PC-3 (cell line): Measurements from ENCODE around the gene FPGS. TPM values are rescaled to one million over a fixed set of nuclear protein-coding genes. Genes with fewer than 3 reads are reported as not detected.

ENCODE experiments used
- ATAC-seq: fragments of 200-7000 bp; cut with Tn5 transposase; 2 replicates; pipeline ENCODE4 v1.9.1; 2020; ENCODE audit warnings: mild to moderate bottlenecking, moderate library complexity
- BruUV-seq: library from RNA; stranded (reverse); fragments of 400-500 nt; replicated peaks from 2 replicates; lab custom pipeline; 2021; lab: Mats Ljungman, UMichigan
- CTCF ChIA-PET: fragments of 300-600 bp; sonication (Branson Sonifier 250); formaldehyde crosslinking; loops from one replicate; lab custom pipeline; 2022; ENCODE audit warnings: antibody characterized with exemption; lab: Charles Lee
- POLR2A ChIA-PET: fragments of 300-600 bp; sonication (Branson Sonifier 250); formaldehyde crosslinking; loops from one replicate; lab custom pipeline; 2022; ENCODE audit warnings: antibody characterized with exemption; ENCODE audit not compliant: unreplicated experiment; lab: Charles Lee
- DNase-seq: peaks from one replicate; pipeline ENCODE4 v3.0.0-alpha.2; 2015
- H2AFZ ChIP-seq: fragments of 300-600 bp; sonication (generic); 2 replicates; pipeline ENCODE4 v1.6.0; 2016; ENCODE audit warnings: antibody characterized with exemption, low read length
- H3F3A ChIP-seq: fragments of 300-600 bp; sonication (generic); one replicate; pipeline ENCODE4 v1.6.0; 2017; ENCODE audit warnings: antibody characterized with exemption, low read length, control low read depth, mild to moderate bottlenecking; ENCODE audit not compliant: unreplicated experiment
- H3K27ac ChIP-seq: fragments of 300-600 bp; sonication (generic); 2 replicates; pipeline ENCODE4 v1.5.1; 2016; ENCODE audit warnings: mild to moderate bottlenecking, low read length
- H3K27me3 ChIP-seq: fragments of 300-600 bp; sonication (generic); 2 replicates; pipeline ENCODE4 v1.6.1; 2016; ENCODE audit warnings: low read length, mixed read lengths
- H3K36me3 ChIP-seq: fragments of 300-600 bp; sonication (generic); 2 replicates; pipeline ENCODE4 v1.6.1; 2016; ENCODE audit warnings: low read depth, mixed run types, low read length, mixed read lengths
- H3K4me1 ChIP-seq: fragments of 300-600 bp; sonication (generic); 2 replicates; pipeline ENCODE4 v1.5.1; 2016; ENCODE audit warnings: low read length; ENCODE audit not compliant: insufficient read depth
- H3K4me2 ChIP-seq: fragments of 300-600 bp; sonication (generic); 2 replicates; pipeline ENCODE4 v1.6.0; 2016; ENCODE audit warnings: low read length
- H3K4me3 ChIP-seq: fragments of 300-600 bp; sonication (generic); 2 replicates; pipeline ENCODE4 v1.5.1; 2016; ENCODE audit warnings: mild to moderate bottlenecking, low read length, mixed read lengths
- H3K79me2 ChIP-seq: fragments of 300-600 bp; sonication (generic); 2 replicates; pipeline ENCODE4 v1.6.1; 2017; ENCODE audit warnings: low read length, mixed read lengths
- H3K9ac ChIP-seq: fragments of 300-600 bp; sonication (generic); 2 replicates; pipeline ENCODE4 v1.6.0; 2016; ENCODE audit warnings: mild to moderate bottlenecking, low read length
- H3K9me2 ChIP-seq: fragments of 300-600 bp; sonication (generic); replicated peaks from 2 replicates; pipeline ENCODE4 v1.6.1; 2016; ENCODE audit warnings: mixed run types, low read length, mixed read lengths
- H3K9me3 ChIP-seq: fragments of 300-600 bp; sonication (generic); 2 replicates; pipeline ENCODE4 v1.6.1; 2016; ENCODE audit warnings: low read length, mixed read lengths
- H4K20me1 ChIP-seq: fragments of 300-600 bp; sonication (generic); 2 replicates; pipeline ENCODE4 v1.6.1; 2016; ENCODE audit warnings: low read length, mixed read lengths
- CTCF ChIP-seq: fragments of 300-600 bp; sonication (generic); conservative IDR thresholded peaks from 2 replicates; pipeline ENCODE4 v1.5.1; 2017; ENCODE audit warnings: antibody characterized with exemption, low read depth, mild to moderate bottlenecking, low read length
- EZH2 ChIP-seq: fragments of 300-600 bp; sonication (generic); IDR thresholded peaks from one replicate; pipeline ENCODE4 v1.6.1; 2017; ENCODE audit warnings: antibody characterized with exemption, mild to moderate bottlenecking, low read length; ENCODE audit not compliant: unreplicated experiment
- EZH2phosphoT487 ChIP-seq: fragments of 300-600 bp; sonication (generic); IDR thresholded peaks from 2 replicates; pipeline ENCODE4 v1.6.1; 2018; ENCODE audit warnings: mild to moderate bottlenecking, antibody characterized with exemption, low read length, borderline replicate concordance
- intact Hi-C: fragments of 100-400 bp; cut with micrococcal nuclease; formaldehyde crosslinking; loops from 2 replicates; pipeline ENCODE4 v1.9.0; 2023
- total RNA-seq: library from RNA; depleted of rRNA; stranded (reverse); fragments of >200 nt; gene quantifications from 2 replicates; pipeline ENCODE4 v1.2.3, GENCODE V29; 2014

FPGS gene
- total RNA-seq, 1 experiment from 2014 or later, result 78.5 TPM

- no peaks in the 10 kb centered on the region for H3K27me3 ChIP-seq
- no peaks in the 10 kb centered on the region for H3F3A ChIP-seq
- intact Hi-C loops, result no loop called here
- DNase-seq, result no peak
- ATAC-seq, result no peak
- H3K9me2 ChIP-seq, result no peaks in the 10 kb centered on the region
- no peaks in the 10 kb centered on the region for H4K20me1 ChIP-seq
- TF ChIP-seq EZH2, result no peak
- no peak for TF ChIP-seq CTCF
- no peak for TF ChIP-seq EZH2phosphoT487
- H3K27ac ChIP-seq, result no peak overlapping the region
- POLR2A ChIA-PET, result no interaction called here
- BruUV-seq, result no TSS peak
- H3K36me3 ChIP-seq, result no peaks in the 10 kb centered on the region
- CTCF ChIA-PET, result no interaction called here
- H3K4me2 ChIP-seq, result no peak overlapping the region
- no peaks in the 10 kb centered on the region for H3K9me3 ChIP-seq
- no peaks in the 10 kb centered on the region for H3K79me2 ChIP-seq
- no peak overlapping the region for H3K4me3 ChIP-seq
- H2AFZ ChIP-seq, result no peak overlapping the region
- H3K9ac ChIP-seq, result no peak overlapping the region
- H3K4me1 ChIP-seq, result no peaks in the 10 kb centered on the region
Observed at GRCh38 chr9:127858041-127858512, 55.4 kb downstream of the FPGS start.

GRCh38 chr9:127860260-127860659 lies 57.6 kb downstream of the FPGS start:
- intact Hi-C loops, result no loop called here
- POLR2A ChIA-PET, result no interaction called here
- Histone ChIP-seq H3K9me3 (no peaks in the 10 kb centered on the region), H4K20me1 (no peaks in the 10 kb centered on the region), H2AFZ (no peak overlapping the region), H3K9ac (no peak overlapping the region), H3K79me2 (no peaks in the 10 kb centered on the region), H3K9me2 (no peaks in the 10 kb centered on the region), H3K27ac (no peak overlapping the region), H3K36me3 (no peaks in the 10 kb centered on the region), H3F3A (no peaks in the 10 kb centered on the region), H3K4me3 (no peak overlapping the region), H3K27me3 (no peaks in the 10 kb centered on the region), H3K4me2 (no peak overlapping the region), H3K4me1 (no peaks in the 10 kb centered on the region)
- TF ChIP-seq CTCF (no peak), EZH2phosphoT487 (no peak), EZH2 (no peak)
- ATAC-seq (no peak), DNase-seq (no peak)
- CTCF ChIA-PET, result interaction anchor here (0.6 kb wide), 1 partner anchor 60 kb away, joined by 3 read pairs; no protein-coding TSS in a partner anchor
- no TSS peak for BruUV-seq

GRCh38 chr9:127860779-127861178 lies 58.1 kb downstream of the FPGS start:
- no peaks in the 10 kb centered on the region for H3K9me2 ChIP-seq
- H3K27ac ChIP-seq, result no peak overlapping the region
- no peaks in the 10 kb centered on the region for H4K20me1 ChIP-seq
- H3K9me3 ChIP-seq, result no peaks in the 10 kb centered on the region
- no peak overlapping the region for H3K4me2 ChIP-seq
- no peak overlapping the region for H3K9ac ChIP-seq
- ATAC-seq, result no peak
- no peaks in the 10 kb centered on the region for H3F3A ChIP-seq
- no peaks in the 10 kb centered on the region for H3K27me3 ChIP-seq
- H3K4me3 ChIP-seq, result no peak overlapping the region
- no peak overlapping the region for H2AFZ ChIP-seq
- H3K36me3 ChIP-seq, result no peaks in the 10 kb centered on the region
- BruUV-seq, result no TSS peak
- intact Hi-C loops, result no loop called here
- ChIA-PET CTCF (interaction anchor here (0.6 kb wide), 1 partner anchor 60 kb away, joined by 3 read pairs; no protein-coding TSS in a partner anchor), POLR2A (no interaction called here)
- TF ChIP-seq CTCF, result no peak
- no peak for TF ChIP-seq EZH2
- no peak for TF ChIP-seq EZH2phosphoT487
- H3K79me2 ChIP-seq, result no peaks in the 10 kb centered on the region
- no peaks in the 10 kb centered on the region for H3K4me1 ChIP-seq
- DNase-seq, result no peak
